Breast epithelium (tissue), 4 donors: ENCODE results near the gene STK32A. TPM values are rescaled to one million over a fixed set of nuclear protein-coding genes. Genes with fewer than 3 reads are reported as not detected.
A peak's percentile ranks its signal among the peaks of the same experiment; 100 is the strongest.

Experiments
- DNase-seq, 2 donors: peaks; one replicate each; pipeline ENCODE4 v3.0.0-alpha.2; 2019; ENCODE audit warnings: low spot score in 2 of 2
- H3K27ac ChIP-seq, 2 donors: fragments of 200-600 bp; sonication (generic) in 1 of 2; one replicate each; pipeline ENCODE4 v1.5.1; 2016 to 2019; ENCODE audit warnings: mild to moderate bottlenecking in 1 of 2
- H3K27me3 ChIP-seq, 2 donors: fragments of 200-600 bp; sonication (generic) in 1 of 2; one replicate each; pipeline versions ENCODE4 v1.5.1 to v1.6.0; 2017 to 2019; ENCODE audit warnings: control low read depth in 1 of 2, mild to moderate bottlenecking in 1 of 2
- H3K36me3 ChIP-seq: fragments of 200-600 bp; one replicate; pipeline ENCODE4 v1.5.1; 2019
- H3K4me1 ChIP-seq, 2 donors: fragments of 200-600 bp; sonication (generic); one replicate each; pipeline ENCODE4 v1.5.1; 2016 to 2019; ENCODE audit warnings: control low read depth in 1 of 2
- H3K4me3 ChIP-seq, 3 donors: fragments of 200-600 bp; sonication (generic); 1 replicate in 2 of 3; 2 replicates in 1 of 3; pipeline ENCODE4 v1.5.1; 2016 to 2019; ENCODE audit warnings: mild to moderate bottlenecking in 3 of 3, moderate library complexity in 2 of 3
- H3K9me3 ChIP-seq, 2 donors: fragments of 200-600 bp; sonication (generic) in 1 of 2; one replicate each; pipeline ENCODE4 v1.5.1; 2016 to 2019; ENCODE audit warnings: control low read depth in 1 of 2
- CTCF ChIP-seq, 3 donors: fragments of 450-650 bp; IDR thresholded peaks; one replicate each; pipeline ENCODE4 v1.5.1; 2016 to 2017; ENCODE audit warnings: antibody characterized with exemption in 3 of 3, mild to moderate bottlenecking in 3 of 3, moderate library complexity in 3 of 3
- POLR2A ChIP-seq: fragments of 450-650 bp; IDR thresholded peaks from one replicate; pipeline ENCODE4 v1.6.1; 2016; ENCODE audit warnings: antibody characterized with exemption, mild to moderate bottlenecking, moderate library complexity
- POLR2AphosphoS5 ChIP-seq, 3 donors: sonication (generic); formaldehyde crosslinking; IDR thresholded peaks; one replicate each; pipeline ENCODE4 v1.6.1; 2017; ENCODE audit warnings: antibody characterized with exemption in 3 of 3
- intact Hi-C: fragments of 100-400 bp; cut with DNase I; formaldehyde crosslinking; loops from one replicate; pipeline ENCODE4 v1.15.1; 2023; ENCODE audit warnings: low total_unique reads
- total RNA-seq, 3 donors: library from RNA; depleted of rRNA; stranded (reverse); fragments of >200 nt; gene quantifications; one replicate each; pipeline ENCODE4 v1.1.0, GENCODE V29; 2016

The STK32A gene
- 1 to 10 TPM; 2.0 to 6.9 (median 3.5) TPM for total RNA-seq

- no peak for DNase-seq
- H3K4me3 ChIP-seq = peak within 1 kb of the TSS; percentile 64 to 73 (median 67)
- intact Hi-C loops = no loop called here
- H3K4me1 ChIP-seq = no peaks in the 10 kb centered on the region
- peak within 1 kb of the TSS; percentile 68 to 78 for H3K27ac ChIP-seq
- TF ChIP-seq POLR2AphosphoS5 (IDR thresholded peaks at IDR 0.05) (no peak), POLR2A (no peak), CTCF (IDR thresholded peaks at IDR 0.05) (no peak)
- peaks cover 0 to 10% of the 10 kb centered on the region in 2 donors for H3K9me3 ChIP-seq
- no peaks in the 10 kb centered on the region for H3K27me3 ChIP-seq
- no peaks in the 10 kb centered on the region for H3K36me3 ChIP-seq
Measured at GRCh38 chr5:147234825-147235635, at the start of gene STK32A. STK32A (plus strand) TSS chr5:147235026; CDS start chr5:147239635, 4,609 bp downstream.

GRCh38 chr5:147187099-147187540 lies 47.7 kb upstream of the STK32A start:
- Histone ChIP-seq H3K27me3 (no peaks in the 10 kb centered on the region), H3K27ac (no peak overlapping the region), H3K36me3 (no peaks in the 10 kb centered on the region), H3K4me3 (no peak overlapping the region), H3K9me3 (no peaks in the 10 kb centered on the region), H3K4me1 (no peaks in the 10 kb centered on the region)
- no peak for DNase-seq
- intact Hi-C loops = loop anchor here (5.0 kb wide), 1 partner anchor 1095 kb away; no protein-coding TSS in a partner anchor
- TF ChIP-seq CTCF (IDR thresholded peaks at IDR 0.05) = no peak
- TF ChIP-seq POLR2AphosphoS5 (IDR thresholded peaks at IDR 0.05) = no peak
- TF ChIP-seq POLR2A = no peak

GRCh38 chr5:147188200-147189108 lies 46.4 kb upstream of the STK32A start:
- peak overlapping the region in 2 of 3 donors; percentile 15 to 20 for H3K4me3 ChIP-seq
- no peaks in the 10 kb centered on the region for H3K9me3 ChIP-seq
- intact Hi-C loops = loop anchor here (5.0 kb wide), 1 partner anchor 1096 kb away; no protein-coding TSS in a partner anchor
- TF ChIP-seq POLR2AphosphoS5 (IDR thresholded peaks at IDR 0.05) (no peak), CTCF (IDR thresholded peaks at IDR 0.05) (peak; percentile 67 to 89 (median 83))
- H3K4me1 ChIP-seq = no peaks in the 10 kb centered on the region
- no peak for DNase-seq
- H3K36me3 ChIP-seq = no peaks in the 10 kb centered on the region
- no peak overlapping the region for H3K27ac ChIP-seq
- H3K27me3 ChIP-seq = no peaks in the 10 kb centered on the region

GRCh38 chr5:147189109-147189424 lies 45.8 kb upstream of the STK32A start:
- DNase-seq = no peak
- no peak for TF ChIP-seq POLR2A
- TF ChIP-seq CTCF (IDR thresholded peaks at IDR 0.05) = no peak
- TF ChIP-seq POLR2AphosphoS5 (IDR thresholded peaks at IDR 0.05) = no peak
- Histone ChIP-seq H3K4me3 (no peak overlapping the region), H3K36me3 (no peaks in the 10 kb centered on the region), H3K27ac (no peak overlapping the region), H3K9me3 (no peaks in the 10 kb centered on the region), H3K4me1 (no peaks in the 10 kb centered on the region), H3K27me3 (no peaks in the 10 kb centered on the region)
- intact Hi-C loops = loop anchor here (5.0 kb wide), 1 partner anchor 1097 kb away; no protein-coding TSS in a partner anchor
